Liver (tissue), 9 donors: ENCODE data around the gene TBC1D16. TPM values are rescaled to one million over a fixed set of nuclear protein-coding genes. Genes with fewer than 3 reads are reported as not detected.

Experiments used
- DNase-seq: peaks from one replicate; pipeline ENCODE4 v3.0.0-alpha.2; 2017; ENCODE audit warnings: low spot score
- H3K27ac ChIP-seq, 2 donors: one replicate each; pipeline ENCODE4 v1.7.0; 2013; ENCODE audit warnings: inconsistent platforms in 2 of 2, low read length in 2 of 2, control low read depth in 1 of 2, low read depth in 1 of 2, mild to moderate bottlenecking in 1 of 2
- H3K27me3 ChIP-seq, 4 donors: one replicate each; pipeline versions ENCODE4 v1.6.1 to v1.7.0; 2013; ENCODE audit warnings: low read length in 3 of 4, inconsistent platforms in 1 of 4, mild to moderate bottlenecking in 1 of 4, moderate library complexity in 1 of 4; ENCODE audit not compliant: control insufficient read depth in 4 of 4, insufficient read depth in 4 of 4
- H3K36me3 ChIP-seq, 4 donors: one replicate each; pipeline versions ENCODE4 v1.6.1 to v1.7.0; 2013; ENCODE audit warnings: low read length in 3 of 4, mild to moderate bottlenecking in 3 of 4, low read depth in 1 of 4, moderate library complexity in 1 of 4; ENCODE audit not compliant: control insufficient read depth in 4 of 4, insufficient read depth in 3 of 4
- H3K4me1 ChIP-seq, 4 donors: one replicate each; pipeline versions ENCODE4 v1.6.1 to v1.7.0; 2013; ENCODE audit warnings: low read length in 3 of 4, mild to moderate bottlenecking in 3 of 4, moderate library complexity in 1 of 4; ENCODE audit not compliant: control insufficient read depth in 4 of 4, insufficient read depth in 4 of 4
- H3K4me3 ChIP-seq, 3 donors: one replicate each; pipeline versions ENCODE4 v1.6.1 to v1.7.0; 2013; ENCODE audit warnings: low read length in 3 of 3, control low read depth in 1 of 3, low read depth in 1 of 3, mild to moderate bottlenecking in 1 of 3
- H3K9ac ChIP-seq, 2 donors: one replicate each; pipeline ENCODE4 v1.7.0; 2013; ENCODE audit warnings: low read length in 2 of 2, mild to moderate bottlenecking in 2 of 2, moderate library complexity in 2 of 2, control low read depth in 1 of 2, low read depth in 1 of 2
- H3K9me3 ChIP-seq, 4 donors: one replicate each; pipeline versions ENCODE4 v1.6.1 to v1.7.0; 2013; ENCODE audit warnings: low read length in 3 of 4; ENCODE audit not compliant: control insufficient read depth in 4 of 4
- FOXA1 ChIP-seq: IDR thresholded peaks from 2 replicates; pipeline ENCODE4 v1.6.1; 2016; ENCODE audit warnings: antibody characterized with exemption
- GABPA ChIP-seq, 2 donors: IDR thresholded peaks in 1 of 2; conservative IDR thresholded peaks in 1 of 2; 2 replicates each; pipeline ENCODE4 v1.6.1; 2016; ENCODE audit warnings: antibody characterized with exemption in 2 of 2, mild to moderate bottlenecking in 1 of 2, moderate library complexity in 1 of 2
- HNF4A ChIP-seq, 2 donors: conservative IDR thresholded peaks; 2 replicates each; pipeline ENCODE4 v1.6.1; 2016; ENCODE audit warnings: antibody characterized with exemption in 2 of 2, mild to moderate bottlenecking in 2 of 2
- HNF4G ChIP-seq: IDR thresholded peaks from 2 replicates; pipeline ENCODE4 v1.6.1; 2016; ENCODE audit warnings: antibody characterized with exemption
- JUND ChIP-seq, 2 donors: IDR thresholded peaks; 2 replicates each; pipeline ENCODE4 v1.6.1; 2016; ENCODE audit warnings: antibody characterized with exemption in 2 of 2
- NR2F2 ChIP-seq: IDR thresholded peaks from 2 replicates; pipeline ENCODE4 v1.6.1; 2016; ENCODE audit warnings: antibody characterized with exemption
- RAD21 ChIP-seq, 2 donors: IDR thresholded peaks; 2 replicates each; pipeline ENCODE4 v1.6.1; 2016; ENCODE audit warnings: antibody characterized with exemption in 2 of 2, mild to moderate bottlenecking in 2 of 2
- RXRA ChIP-seq, 2 donors: IDR thresholded peaks; 2 replicates each; pipeline ENCODE4 v1.6.1; 2017 to 2018; ENCODE audit warnings: antibody characterized with exemption in 2 of 2, mild to moderate bottlenecking in 1 of 2
- SP1 ChIP-seq: IDR thresholded peaks from 2 replicates; pipeline ENCODE4 v1.6.1; 2018; ENCODE audit warnings: antibody characterized with exemption, mild to moderate bottlenecking
- YY1 ChIP-seq: IDR thresholded peaks from 2 replicates; pipeline ENCODE4 v1.6.1; 2016; ENCODE audit warnings: antibody characterized with exemption, mild to moderate bottlenecking
- WGBS: extraction: QIAGEN DNeasy Blood & Tissue Kit; methylation state at CpG from one replicate; pipeline ENCODE4 v1.1.7; 2013; 5-methylcytosine and 5-hydroxymethylcytosine counted together
- polyA plus RNA-seq, 2 donors: library from polyadenylated mRNA; stranded (reverse) in 1 of 2; unstranded in 1 of 2; fragments of 200-250 nt in 1 of 2; fragments of >200 nt in 1 of 2; fragmentation: Nextera tagmentation in 1 of 2; extraction: Ambion mirVana in 1 of 2; gene quantifications; one replicate each; pipeline versions ENCODE4 v1.2.1 to v1.2.3, GENCODE V29; 2013 to 2015
- total RNA-seq, 2 donors: library from RNA; depleted of rRNA; stranded (reverse); fragments of >200 nt; gene quantifications; one replicate each; pipeline ENCODE4 v1.2.3, GENCODE V29; 2014
- TF ChIP-seq, protein P1 (sequence below): IDR thresholded peaks from 2 replicates; pipeline ENCODE4 v1.6.1; 2016; ENCODE audit warnings: antibody characterized with exemption, mild to moderate bottlenecking
- TF ChIP-seq, protein P2 (sequence below): IDR thresholded peaks from 2 replicates; pipeline ENCODE4 v1.6.1; 2016; ENCODE audit warnings: antibody characterized with exemption
- TF ChIP-seq, protein P3 (sequence below): IDR thresholded peaks from 2 replicates; pipeline ENCODE4 v1.6.1; 2016; ENCODE audit warnings: antibody characterized with exemption
- donor health status: healthy.
- donor health status: healthy.
- donor health status: healthy.
- donor health status: healthy.
- donor health status: healthy.

The TBC1D16 gene
- total and polyA plus RNA-seq, 4 donors, result 3.4 to 29.5 (median 4.7) TPM

DNA sequence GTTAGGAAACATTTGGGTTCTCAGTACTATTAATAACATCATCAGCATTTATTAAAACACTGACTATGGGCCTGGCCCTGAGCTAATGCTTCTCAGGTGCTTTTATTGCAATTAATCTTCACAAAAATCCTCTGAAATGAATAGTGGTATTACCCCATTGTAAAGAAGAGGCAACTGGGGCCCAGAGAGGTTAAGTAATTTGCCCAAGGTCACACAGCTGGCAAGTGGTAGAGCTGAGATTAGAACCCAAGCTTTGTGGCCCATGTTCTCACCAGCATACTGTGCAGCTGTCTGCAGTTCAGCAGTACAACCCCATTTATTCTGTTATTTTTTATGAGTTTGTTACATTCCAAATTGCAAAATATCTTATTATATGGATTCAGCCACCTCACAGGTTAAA, 82.3 kb downstream of the TBC1D16 start:
- Histone ChIP-seq H3K9me3 (no peaks in the 10 kb centered on the region), H3K4me1 (no peaks in the 10 kb centered on the region), H3K4me3 (no peak overlapping the region), H3K27me3 (no peaks in the 10 kb centered on the region), H3K36me3 (peaks cover 3 to 10% (median 5%) of the 10 kb centered on the region in 4 donors), H3K27ac (no peak overlapping the region), H3K9ac (no peak overlapping the region)
- TF ChIP-seq, protein P1, sequence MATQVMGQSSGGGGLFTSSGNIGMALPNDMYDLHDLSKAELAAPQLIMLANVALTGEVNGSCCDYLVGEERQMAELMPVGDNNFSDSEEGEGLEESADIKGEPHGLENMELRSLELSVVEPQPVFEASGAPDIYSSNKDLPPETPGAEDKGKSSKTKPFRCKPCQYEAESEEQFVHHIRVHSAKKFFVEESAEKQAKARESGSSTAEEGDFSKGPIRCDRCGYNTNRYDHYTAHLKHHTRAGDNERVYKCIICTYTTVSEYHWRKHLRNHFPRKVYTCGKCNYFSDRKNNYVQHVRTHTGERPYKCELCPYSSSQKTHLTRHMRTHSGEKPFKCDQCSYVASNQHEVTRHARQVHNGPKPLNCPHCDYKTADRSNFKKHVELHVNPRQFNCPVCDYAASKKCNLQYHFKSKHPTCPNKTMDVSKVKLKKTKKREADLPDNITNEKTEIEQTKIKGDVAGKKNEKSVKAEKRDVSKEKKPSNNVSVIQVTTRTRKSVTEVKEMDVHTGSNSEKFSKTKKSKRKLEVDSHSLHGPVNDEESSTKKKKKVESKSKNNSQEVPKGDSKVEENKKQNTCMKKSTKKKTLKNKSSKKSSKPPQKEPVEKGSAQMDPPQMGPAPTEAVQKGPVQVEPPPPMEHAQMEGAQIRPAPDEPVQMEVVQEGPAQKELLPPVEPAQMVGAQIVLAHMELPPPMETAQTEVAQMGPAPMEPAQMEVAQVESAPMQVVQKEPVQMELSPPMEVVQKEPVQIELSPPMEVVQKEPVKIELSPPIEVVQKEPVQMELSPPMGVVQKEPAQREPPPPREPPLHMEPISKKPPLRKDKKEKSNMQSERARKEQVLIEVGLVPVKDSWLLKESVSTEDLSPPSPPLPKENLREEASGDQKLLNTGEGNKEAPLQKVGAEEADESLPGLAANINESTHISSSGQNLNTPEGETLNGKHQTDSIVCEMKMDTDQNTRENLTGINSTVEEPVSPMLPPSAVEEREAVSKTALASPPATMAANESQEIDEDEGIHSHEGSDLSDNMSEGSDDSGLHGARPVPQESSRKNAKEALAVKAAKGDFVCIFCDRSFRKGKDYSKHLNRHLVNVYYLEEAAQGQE, result no peak
- no peak for TF ChIP-seq HNF4A (conservative IDR thresholded peaks at IDR 0.05)
- no peak for TF ChIP-seq NR2F2
- TF ChIP-seq RAD21 (IDR thresholded peaks at IDR 0.05), result no peak
- no peak for DNase-seq

DNA sequence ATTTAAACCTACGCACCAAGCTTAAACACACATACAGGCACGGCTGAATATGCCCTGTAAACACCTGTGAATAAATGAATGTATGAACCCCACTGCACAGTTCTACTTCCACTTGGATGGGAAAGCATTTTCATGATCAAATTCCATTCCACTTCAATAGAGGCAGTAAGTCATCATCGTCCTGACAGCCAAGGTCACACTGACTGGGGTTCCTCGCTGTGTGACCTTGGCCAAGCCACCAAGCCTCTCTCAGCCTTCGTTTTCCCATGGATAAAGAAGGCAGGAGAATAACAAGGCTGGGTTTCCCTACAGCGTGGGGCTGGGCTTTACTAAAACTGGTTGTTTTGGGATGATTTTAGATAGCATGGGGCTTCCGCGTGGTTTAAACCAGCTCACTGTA, 82.8 kb downstream of the TBC1D16 start:
- no peaks in the 10 kb centered on the region for H3K27me3 ChIP-seq
- no peaks in the 10 kb centered on the region for H3K9me3 ChIP-seq
- peaks cover 3 to 12% (median 5%) of the 10 kb centered on the region in 4 donors for H3K36me3 ChIP-seq
- TF ChIP-seq HNF4A (conservative IDR thresholded peaks at IDR 0.05) (no peak), RXRA (IDR thresholded peaks at IDR 0.05) (no peak), YY1 (no peak), GABPA (IDR thresholded peaks at IDR 0.05 in 1 of 2, conservative IDR thresholded peaks at IDR 0.05 in 1 of 2) (no peak), FOXA1 (no peak), RAD21 (IDR thresholded peaks at IDR 0.05) (no peak), SP1 (no peak), JUND (IDR thresholded peaks at IDR 0.05) (no peak), NR2F2 (no peak), HNF4G (no peak)
- TF ChIP-seq, protein P2, sequence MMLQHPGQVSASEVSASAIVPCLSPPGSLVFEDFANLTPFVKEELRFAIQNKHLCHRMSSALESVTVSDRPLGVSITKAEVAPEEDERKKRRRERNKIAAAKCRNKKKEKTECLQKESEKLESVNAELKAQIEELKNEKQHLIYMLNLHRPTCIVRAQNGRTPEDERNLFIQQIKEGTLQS, result no peak
- TF ChIP-seq, protein P3, sequence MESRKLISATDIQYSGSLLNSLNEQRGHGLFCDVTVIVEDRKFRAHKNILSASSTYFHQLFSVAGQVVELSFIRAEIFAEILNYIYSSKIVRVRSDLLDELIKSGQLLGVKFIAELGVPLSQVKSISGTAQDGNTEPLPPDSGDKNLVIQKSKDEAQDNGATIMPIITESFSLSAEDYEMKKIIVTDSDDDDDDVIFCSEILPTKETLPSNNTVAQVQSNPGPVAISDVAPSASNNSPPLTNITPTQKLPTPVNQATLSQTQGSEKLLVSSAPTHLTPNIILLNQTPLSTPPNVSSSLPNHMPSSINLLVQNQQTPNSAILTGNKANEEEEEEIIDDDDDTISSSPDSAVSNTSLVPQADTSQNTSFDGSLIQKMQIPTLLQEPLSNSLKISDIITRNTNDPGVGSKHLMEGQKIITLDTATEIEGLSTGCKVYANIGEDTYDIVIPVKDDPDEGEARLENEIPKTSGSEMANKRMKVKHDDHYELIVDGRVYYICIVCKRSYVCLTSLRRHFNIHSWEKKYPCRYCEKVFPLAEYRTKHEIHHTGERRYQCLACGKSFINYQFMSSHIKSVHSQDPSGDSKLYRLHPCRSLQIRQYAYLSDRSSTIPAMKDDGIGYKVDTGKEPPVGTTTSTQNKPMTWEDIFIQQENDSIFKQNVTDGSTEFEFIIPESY, result no peak
- H3K4me3 ChIP-seq, result no peak overlapping the region
- H3K27ac ChIP-seq, result no peak overlapping the region
- WGBS, result 94% methylated on average over 8 of the region's 8 CpGs
- H3K4me1 ChIP-seq, result no peaks in the 10 kb centered on the region
- no peak overlapping the region for H3K9ac ChIP-seq
- no peak for DNase-seq

DNA sequence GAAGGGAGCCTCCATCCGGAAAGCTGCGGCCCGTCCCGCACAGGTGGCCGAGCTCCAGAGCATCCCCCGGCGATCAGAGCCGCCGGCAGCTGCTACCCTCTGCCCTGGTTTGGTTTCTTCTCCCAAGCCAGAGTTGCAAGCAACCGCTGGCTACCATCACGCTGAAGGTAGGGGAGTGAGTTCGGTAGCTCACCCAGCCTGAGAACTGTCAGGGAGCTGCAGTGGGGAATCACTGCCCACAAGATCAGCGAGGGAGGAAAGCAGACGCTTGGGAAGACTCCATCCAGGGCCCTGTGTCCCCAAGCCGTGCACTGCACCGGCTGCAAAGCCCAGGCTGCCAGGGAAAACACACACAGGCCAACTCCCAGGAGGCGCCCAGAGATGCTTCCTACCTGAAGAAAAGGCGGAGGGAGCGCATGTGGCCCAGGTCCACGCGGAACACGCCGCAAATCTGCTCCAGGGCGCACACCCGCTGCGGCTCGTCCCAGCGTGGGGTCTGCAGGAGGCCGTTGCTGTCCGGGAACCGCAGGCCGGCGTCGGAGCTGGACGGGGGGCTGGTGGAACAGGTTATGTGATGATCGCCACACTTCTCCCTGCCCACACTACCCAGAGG, 83.3 kb downstream of the TBC1D16 start:
- TF ChIP-seq RXRA (IDR thresholded peaks at IDR 0.05), result no peak
- TF ChIP-seq HNF4G, result no peak
- Histone ChIP-seq H3K27me3 (no peaks in the 10 kb centered on the region), H3K27ac (no peak overlapping the region), H3K4me1 (no peaks in the 10 kb centered on the region), H3K4me3 (no peak overlapping the region), H3K36me3 (peaks cover 3 to 17% (median 5%) of the 10 kb centered on the region in 4 donors), H3K9me3 (no peaks in the 10 kb centered on the region), H3K9ac (no peak overlapping the region)
- 95% methylated on average over 36 of the region's 36 CpGs for WGBS
- no peak for DNase-seq
